Transverse colon (tissue), 4 donors: ENCODE data around the gene LAMP1. TPM values are rescaled to one million over a fixed set of nuclear protein-coding genes. Genes with fewer than 3 reads are reported as not detected.

ENCODE experiments used
- DNase-seq: peaks from one replicate; pipeline ENCODE4 v3.0.0-alpha.2; 2019
- H3K27ac ChIP-seq, 4 donors: fragments of 200-600 bp; sonication (generic); 2 replicates each; pipeline ENCODE4 v1.5.1; 2016 to 2018; ENCODE audit warnings: inconsistent platforms in 4 of 4
- H3K27me3 ChIP-seq: fragments of 200-600 bp; sonication (generic); 2 replicates; pipeline ENCODE4 v1.5.1; 2017; ENCODE audit warnings: inconsistent platforms
- H3K36me3 ChIP-seq, 4 donors: fragments of 200-600 bp; sonication (generic); 2 replicates each; pipeline ENCODE4 v1.5.1; 2017 to 2019; ENCODE audit warnings: inconsistent platforms in 4 of 4
- H3K4me1 ChIP-seq, 4 donors: fragments of 200-600 bp; sonication (generic); 2 replicates each; pipeline ENCODE4 v1.5.1; 2017 to 2020; ENCODE audit warnings: inconsistent platforms in 4 of 4
- H3K4me3 ChIP-seq, 4 donors: fragments of 200-600 bp; sonication (generic); 1 replicate in 1 of 4; 2 replicates in 3 of 4; pipeline versions ENCODE4 v1.5.1 to v1.6.1; 2017 to 2019; ENCODE audit warnings: inconsistent platforms in 4 of 4
- H3K9me3 ChIP-seq, 2 donors: fragments of 200-600 bp; sonication (generic); 2 replicates each; pipeline ENCODE4 v1.5.1; 2017 to 2019; ENCODE audit warnings: inconsistent platforms in 2 of 2
- CTCF ChIP-seq, 5 experiments: fragments of 200-600 bp in 3 of 5; fragments of 450-650 bp in 2 of 5; sonication (generic) in 3 of 5; IDR thresholded peaks; 1 replicate in 2 of 5; 2 replicates in 3 of 5; pipeline ENCODE4 v1.5.1; 2016 to 2017; ENCODE audit warnings: antibody characterized with exemption in 5 of 5, inconsistent platforms in 3 of 5, mild to moderate bottlenecking in 2 of 5, moderate library complexity in 1 of 5
- EP300 ChIP-seq: sonication (generic); formaldehyde crosslinking; IDR thresholded peaks from one replicate; pipeline ENCODE4 v1.6.1; 2017; ENCODE audit warnings: antibody characterized with exemption, low read depth
- POLR2A ChIP-seq: fragments of 450-650 bp; IDR thresholded peaks from one replicate; pipeline ENCODE4 v1.6.1; 2016; ENCODE audit warnings: antibody characterized with exemption, mild to moderate bottlenecking, moderate library complexity
- POLR2AphosphoS5 ChIP-seq, 3 donors: sonication (generic); formaldehyde crosslinking; IDR thresholded peaks; one replicate each; pipeline ENCODE4 v1.6.1; 2016; ENCODE audit warnings: antibody characterized with exemption in 3 of 3
- WGBS, 2 donors: methylation state at CpG; one replicate each; pipeline ENCODE4 v1.1.5; 2018; ENCODE audit warnings: low coverage in 1 of 2; 5-methylcytosine and 5-hydroxymethylcytosine counted together
- in situ Hi-C, 4 donors: fragments of 200-750 bp; cut with MboI; loops; one replicate each; pipeline versions ENCODE4 v1.15.0 to v1.15.1; 2017; ENCODE audit warnings: low sequenced_read_pairs in 3 of 4, low pct_ligation_motif_present in 1 of 4, low pct_unique_long_range_greater_than_20kb in 1 of 4
- intact Hi-C: fragments of 100-400 bp; cut with DNase I; formaldehyde crosslinking; loops from one replicate; pipeline ENCODE4 v1.15.1; 2023; ENCODE audit warnings: low total_unique reads
- total RNA-seq, 4 donors: library from RNA; depleted of rRNA; stranded (reverse); fragments of >200 nt; gene quantifications; one replicate each; pipeline ENCODE4 v1.1.0, GENCODE V29; 2016

The LAMP1 gene
- total RNA-seq, 4 donors from 2014 or later, result 69.5 to 149 (median 103) TPM

- in situ Hi-C loops, result no loop called here
- H3K36me3 ChIP-seq, result no peaks in the 10 kb centered on the region
- no peak overlapping the region for H3K27ac ChIP-seq
- no peaks in the 10 kb centered on the region for H3K9me3 ChIP-seq
- H3K27me3 ChIP-seq, result no peaks in the 10 kb centered on the region
- intact Hi-C loops, result no loop called here
- no peaks in the 10 kb centered on the region for H3K4me1 ChIP-seq
- 92 to 94% methylated on average over 3 to 14 of the region's 14 CpGs for WGBS, 2 donors
- no peak overlapping the region for H3K4me3 ChIP-seq
- DNase-seq, result no peak
- TF ChIP-seq CTCF (IDR thresholded peaks at IDR 0.05) (no peak), POLR2AphosphoS5 (IDR thresholded peaks at IDR 0.05) (no peak), POLR2A (no peak), EP300 (no peak)
These were observed 36.0 kb downstream of the LAMP1 start for GRCh38 chr13:113333076-113333475.

- TF ChIP-seq EP300 (no peak), CTCF (IDR thresholded peaks at IDR 0.05) (no peak), POLR2AphosphoS5 (IDR thresholded peaks at IDR 0.05) (no peak), POLR2A (no peak)
- no peaks in the 10 kb centered on the region for H3K4me1 ChIP-seq
- no peaks in the 10 kb centered on the region for H3K27me3 ChIP-seq
- peaks cover 0 to 6% (median 0%) of the 10 kb centered on the region in 4 donors for H3K36me3 ChIP-seq
- in situ Hi-C loops (no loop called here), intact Hi-C loops (no loop called here)
- no peak overlapping the region for H3K27ac ChIP-seq
- H3K9me3 ChIP-seq, result no peaks in the 10 kb centered on the region
- H3K4me3 ChIP-seq, result no peak overlapping the region
- DNase-seq, result no peak
- 48 to 75% methylated on average over 4 to 16 of the region's 17 CpGs for WGBS, 2 donors
These were observed 40.5 kb downstream of the LAMP1 start for GRCh38 chr13:113337556-113337955.

GRCh38 chr13:113337976-113338375 lies 40.9 kb downstream of the LAMP1 start:
- 97% methylated on average over 20 of the region's 20 CpGs; no CpG with 5 or more reads in 1 of the 2 donors for WGBS, 2 donors
- Histone ChIP-seq H3K27me3 (no peaks in the 10 kb centered on the region), H3K4me3 (no peak overlapping the region), H3K4me1 (no peaks in the 10 kb centered on the region), H3K27ac (no peak overlapping the region), H3K36me3 (peaks cover 0 to 6% (median 0%) of the 10 kb centered on the region in 4 donors), H3K9me3 (no peaks in the 10 kb centered on the region)
- in situ Hi-C loops, result no loop called here
- TF ChIP-seq POLR2A (no peak), POLR2AphosphoS5 (IDR thresholded peaks at IDR 0.05) (no peak), EP300 (no peak), CTCF (IDR thresholded peaks at IDR 0.05) (no peak)
- intact Hi-C loops, result no loop called here
- no peak for DNase-seq

GRCh38 chr13:113338451-113338850 lies 41.4 kb downstream of the LAMP1 start:
- in situ Hi-C loops (no loop called here), intact Hi-C loops (no loop called here)
- Histone ChIP-seq H3K27me3 (no peaks in the 10 kb centered on the region), H3K4me3 (no peak overlapping the region), H3K36me3 (peaks cover 0 to 6% (median 0%) of the 10 kb centered on the region in 4 donors), H3K9me3 (no peaks in the 10 kb centered on the region), H3K4me1 (no peaks in the 10 kb centered on the region), H3K27ac (no peak overlapping the region)
- TF ChIP-seq POLR2AphosphoS5 (IDR thresholded peaks at IDR 0.05) (no peak), POLR2A (no peak), EP300 (no peak), CTCF (IDR thresholded peaks at IDR 0.05) (no peak)
- no peak for DNase-seq
- WGBS, 2 donors, result 70 to 89% methylated on average over 2 to 15 of the region's 15 CpGs
